ENCODE results near the gene NPRL2. TPM values are rescaled to one million over a fixed set of nuclear protein-coding genes. Genes with fewer than 3 reads are reported as not detected.

NPRL2 gene
- total RNA-seq, 1 donor from 2014 or later = 23.3 TPM

- no peaks in the 10 kb centered on the region for H3K27me3 Mint-ChIP-seq (ENCODE audit: low read depth)
- H3K4me1 Mint-ChIP-seq = peaks cover 28% of the 10 kb centered on the region
- peaks cover 5% of the 10 kb centered on the region for H3K36me3 Mint-ChIP-seq
- TF ChIP-seq, protein P1, sequence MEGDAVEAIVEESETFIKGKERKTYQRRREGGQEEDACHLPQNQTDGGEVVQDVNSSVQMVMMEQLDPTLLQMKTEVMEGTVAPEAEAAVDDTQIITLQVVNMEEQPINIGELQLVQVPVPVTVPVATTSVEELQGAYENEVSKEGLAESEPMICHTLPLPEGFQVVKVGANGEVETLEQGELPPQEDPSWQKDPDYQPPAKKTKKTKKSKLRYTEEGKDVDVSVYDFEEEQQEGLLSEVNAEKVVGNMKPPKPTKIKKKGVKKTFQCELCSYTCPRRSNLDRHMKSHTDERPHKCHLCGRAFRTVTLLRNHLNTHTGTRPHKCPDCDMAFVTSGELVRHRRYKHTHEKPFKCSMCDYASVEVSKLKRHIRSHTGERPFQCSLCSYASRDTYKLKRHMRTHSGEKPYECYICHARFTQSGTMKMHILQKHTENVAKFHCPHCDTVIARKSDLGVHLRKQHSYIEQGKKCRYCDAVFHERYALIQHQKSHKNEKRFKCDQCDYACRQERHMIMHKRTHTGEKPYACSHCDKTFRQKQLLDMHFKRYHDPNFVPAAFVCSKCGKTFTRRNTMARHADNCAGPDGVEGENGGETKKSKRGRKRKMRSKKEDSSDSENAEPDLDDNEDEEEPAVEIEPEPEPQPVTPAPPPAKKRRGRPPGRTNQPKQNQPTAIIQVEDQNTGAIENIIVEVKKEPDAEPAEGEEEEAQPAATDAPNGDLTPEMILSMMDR (IDR thresholded peaks at IDR 0.05; ENCODE audit: unreplicated experiment) = no peak
- no peak for DNase-seq (ENCODE audit: low spot score in 2 of 2, unreplicated experiment in 2 of 2)
- peak overlapping the region; percentile 90 for H3K4me3 Mint-ChIP-seq
- H3K9me3 Mint-ChIP-seq = no peaks in the 10 kb centered on the region
- no peak overlapping the region for H3K27ac Mint-ChIP-seq
These were observed 24.4 kb downstream of the NPRL2 start for GRCh38 chr3:50326182-50326541.

DNA sequence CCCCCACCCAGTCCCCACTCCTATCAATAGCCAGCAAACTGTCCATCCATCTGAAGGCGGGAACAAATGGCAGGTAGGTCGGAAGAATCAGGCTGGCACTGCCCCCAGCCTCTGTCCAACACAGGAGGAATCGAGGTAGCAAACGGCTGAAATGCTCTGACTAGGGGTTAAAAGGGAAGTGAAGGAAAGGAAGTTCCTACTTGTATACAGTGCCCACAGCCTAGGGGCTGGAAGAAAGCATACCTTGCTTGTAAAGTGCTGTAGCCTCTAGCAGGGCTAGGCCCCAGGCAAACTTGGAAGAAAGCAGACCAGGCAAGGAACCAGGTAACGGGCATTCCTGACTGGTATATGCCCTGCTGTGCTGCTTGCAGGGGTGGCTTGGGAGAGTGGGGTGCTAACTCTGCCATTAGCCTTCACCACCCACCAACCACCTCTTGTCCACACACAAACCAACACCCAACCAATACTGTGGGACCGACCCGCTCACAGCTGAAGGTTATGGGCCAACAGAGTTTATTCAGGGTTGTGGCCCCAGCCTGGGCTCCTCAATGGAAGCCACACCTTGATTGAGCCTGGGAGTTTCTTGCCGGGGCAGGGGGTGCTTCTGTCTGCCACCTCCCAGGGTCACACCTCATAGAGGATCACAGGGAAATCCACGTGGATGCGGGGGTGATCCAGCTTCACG is 24.9 kb downstream of the NPRL2 start:
- Mint-ChIP-seq H3K4me1 (peaks cover 28% of the 10 kb centered on the region), H3K9me3 (no peaks in the 10 kb centered on the region), H3K4me3 (no peak overlapping the region), H3K27me3 (ENCODE audit: low read depth) (no peaks in the 10 kb centered on the region), H3K27ac (no peak overlapping the region), H3K36me3 (peaks cover 4% of the 10 kb centered on the region)
- DNase-seq (ENCODE audit: low spot score in 2 of 2, unreplicated experiment in 2 of 2) = no peak
- TF ChIP-seq, protein P1 (IDR thresholded peaks at IDR 0.05; ENCODE audit: unreplicated experiment) = no peak

- Mint-ChIP-seq H3K4me1 (peaks cover 33% of the 10 kb centered on the region), H3K27me3 (ENCODE audit: low read depth) (no peaks in the 10 kb centered on the region), H3K9me3 (no peaks in the 10 kb centered on the region), H3K4me3 (no peak overlapping the region), H3K36me3 (no peaks in the 10 kb centered on the region), H3K27ac (no peak overlapping the region)
- DNase-seq (ENCODE audit: low spot score in 2 of 2, unreplicated experiment in 2 of 2) = no peak
- TF ChIP-seq, protein P1 (IDR thresholded peaks at IDR 0.05; ENCODE audit: unreplicated experiment) = no peak
These were observed 25.5 kb downstream of the NPRL2 start for GRCh38 chr3:50325113-50325480.

DNA sequence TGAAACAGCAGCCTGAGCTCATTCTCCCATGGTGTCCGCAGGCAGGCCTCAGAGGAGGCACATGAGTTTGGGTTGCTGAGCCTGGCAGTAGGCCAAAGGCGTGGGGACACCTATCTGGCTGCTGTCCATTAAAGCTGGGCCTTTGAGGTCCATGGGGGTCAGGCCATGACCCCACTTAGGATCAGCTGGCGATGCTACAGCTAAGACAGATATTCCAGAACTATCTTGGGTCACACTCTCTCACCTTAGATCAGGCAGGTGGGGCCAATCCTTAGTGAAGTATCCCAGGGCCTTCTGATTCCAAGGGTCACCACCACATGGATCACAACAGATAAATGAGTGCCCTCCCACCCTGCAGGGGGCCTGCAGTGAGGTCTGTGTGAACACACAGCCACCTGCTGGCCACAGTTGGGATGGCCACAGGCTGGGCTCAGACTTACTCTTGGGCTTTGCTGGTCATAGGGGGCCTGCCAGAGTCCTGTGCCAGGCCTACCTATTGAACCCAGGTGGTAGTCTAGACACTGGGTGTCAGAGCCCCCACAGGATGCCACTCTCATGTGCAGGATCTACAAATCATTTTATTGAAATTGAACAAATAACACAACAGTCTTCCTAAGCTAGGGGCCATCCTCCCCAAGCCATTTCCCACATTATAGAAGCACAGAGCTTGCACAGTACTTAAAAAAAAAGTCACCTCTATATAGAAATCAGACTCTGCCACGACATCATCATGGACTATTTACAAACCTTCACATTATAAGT is 26.0 kb downstream of the NPRL2 start:
- peak overlapping the region; percentile 14 for H3K4me3 Mint-ChIP-seq
- peaks cover 38% of the 10 kb centered on the region for H3K4me1 Mint-ChIP-seq
- no peaks in the 10 kb centered on the region for H3K9me3 Mint-ChIP-seq
- H3K36me3 Mint-ChIP-seq = no peaks in the 10 kb centered on the region
- no peaks in the 10 kb centered on the region for H3K27me3 Mint-ChIP-seq (ENCODE audit: low read depth)
- H3K27ac Mint-ChIP-seq = peak overlapping the region; percentile 40
- DNase-seq (ENCODE audit: low spot score in 2 of 2, unreplicated experiment in 2 of 2) = peak in 1 of 2 experiments; percentile 76
- TF ChIP-seq, protein P1 (IDR thresholded peaks at IDR 0.05; ENCODE audit: unreplicated experiment) = peak; percentile 83

DNA sequence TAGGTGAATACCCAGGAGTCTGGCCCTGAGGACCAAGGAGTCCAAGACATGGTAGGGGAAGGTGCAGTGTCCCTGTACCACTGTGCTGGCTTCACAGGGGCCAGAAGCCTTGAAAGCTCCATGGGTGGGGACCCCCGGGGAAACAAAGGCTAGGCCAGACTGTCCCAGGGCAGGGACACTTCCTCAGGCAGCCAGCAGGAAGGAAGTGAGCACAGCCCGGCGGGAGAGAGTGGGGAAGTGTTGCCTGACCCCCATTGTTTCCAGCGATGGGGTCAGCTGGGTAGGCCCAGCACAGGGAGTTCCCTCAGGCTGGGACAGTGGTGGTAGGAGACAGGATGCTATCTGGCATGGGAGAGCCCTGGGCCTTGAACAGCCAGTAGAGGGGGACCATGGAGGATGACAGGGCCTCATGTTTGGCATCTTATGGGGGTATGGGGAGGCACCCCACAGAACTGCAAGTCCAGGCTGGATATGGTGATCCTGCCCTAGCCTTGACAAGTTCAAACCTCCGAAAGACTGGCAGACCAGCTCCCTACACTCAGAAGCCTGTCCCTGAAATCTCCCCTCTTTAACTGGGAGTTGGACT is 26.9 kb downstream of the NPRL2 start:
- peaks cover 47% of the 10 kb centered on the region for H3K4me1 Mint-ChIP-seq
- H3K27ac Mint-ChIP-seq = no peak overlapping the region
- TF ChIP-seq, protein P1 (IDR thresholded peaks at IDR 0.05; ENCODE audit: unreplicated experiment) = no peak
- H3K4me3 Mint-ChIP-seq = no peak overlapping the region
- H3K27me3 Mint-ChIP-seq (ENCODE audit: low read depth) = no peaks in the 10 kb centered on the region
- H3K36me3 Mint-ChIP-seq = peaks cover 2% of the 10 kb centered on the region
- DNase-seq (ENCODE audit: low spot score in 2 of 2, unreplicated experiment in 2 of 2) = no peak
- no peaks in the 10 kb centered on the region for H3K9me3 Mint-ChIP-seq

Measured in mesothelial cell of epicardium (in vitro differentiated cells).